Ishikawa (cell line): ENCODE results near the gene STRN4.

Source experiments
- CEBPB ChIP-seq: IDR thresholded peaks from 2 replicates; pipeline ENCODE4 v1.6.1; 2012
- CREB1 ChIP-seq: IDR thresholded peaks from 2 replicates; pipeline ENCODE4 v1.6.1; 2012; ENCODE audit warnings: low read depth
- EGR1 ChIP-seq: IDR thresholded peaks from 2 replicates; pipeline ENCODE4 v1.6.1; 2012
- EP300 ChIP-seq: IDR thresholded peaks from 2 replicates; pipeline ENCODE4 v1.6.1; 2012; ENCODE audit warnings: borderline replicate concordance
- FOXM1 ChIP-seq: IDR thresholded peaks from 2 replicates; pipeline ENCODE4 v1.6.1; 2012; ENCODE audit warnings: low read depth, borderline replicate concordance
- MAX ChIP-seq: IDR thresholded peaks from 2 replicates; pipeline ENCODE4 v1.6.1; 2012
- NFIC ChIP-seq: IDR thresholded peaks from 2 replicates; pipeline ENCODE4 v1.6.1; 2012
- RAD21 ChIP-seq: IDR thresholded peaks from 2 replicates; pipeline ENCODE4 v1.6.1; 2012; ENCODE audit warnings: low read depth
- REST ChIP-seq: IDR thresholded peaks from 2 replicates; pipeline ENCODE4 v1.6.1; 2012; ENCODE audit warnings: low read depth, mild to moderate bottlenecking
- TAF1 ChIP-seq: IDR thresholded peaks from 2 replicates; pipeline ENCODE4 v1.6.1; 2012; ENCODE audit warnings: low read depth, mild to moderate bottlenecking
- TCF12 ChIP-seq: IDR thresholded peaks from 2 replicates; pipeline ENCODE4 v1.6.1; 2012; ENCODE audit warnings: low read depth
- TEAD4 ChIP-seq: IDR thresholded peaks from 2 replicates; pipeline ENCODE4 v1.6.1; 2012
- USF1 ChIP-seq: IDR thresholded peaks from 2 replicates; pipeline ENCODE4 v1.6.1; 2012
- YY1 ChIP-seq: IDR thresholded peaks from 2 replicates; pipeline ENCODE4 v1.6.1; 2012; ENCODE audit warnings: low read depth
- ZBTB7A ChIP-seq: IDR thresholded peaks from 2 replicates; pipeline ENCODE4 v1.6.1; 2012; ENCODE audit warnings: low read depth

STRN4 gene

GRCh38 chr19:46704379-46705076 lies 41.7 kb downstream of the STRN4 start:
- TF ChIP-seq USF1 = no peak
- no peak for TF ChIP-seq TCF12
- TF ChIP-seq RAD21 = peak; percentile 39; the same call in 1 of the 2 replicates
- TF ChIP-seq TEAD4 = no peak
- TF ChIP-seq TAF1 = no peak
- no peak for TF ChIP-seq EP300
- TF ChIP-seq YY1 = 0 out of 2 replicates have a peak, but pooled peaks have one; percentile 29

GRCh38 chr19:46700704-46701103 lies 45.5 kb downstream of the STRN4 start:
- TF ChIP-seq USF1 = no peak
- no peak for TF ChIP-seq TCF12
- TF ChIP-seq FOXM1 = no peak
- no peak for TF ChIP-seq NFIC
- no peak for TF ChIP-seq MAX
- no peak for TF ChIP-seq TAF1
- no peak for TF ChIP-seq CREB1
- no peak for TF ChIP-seq EP300
- no peak for TF ChIP-seq REST
- TF ChIP-seq EGR1 = no peak
- TF ChIP-seq ZBTB7A = no peak
- TF ChIP-seq YY1 = no peak

GRCh38 chr19:46698395-46699321 lies 47.6 kb downstream of the STRN4 start:
- no peak for TF ChIP-seq RAD21
- TF ChIP-seq YY1 = no peak
- TF ChIP-seq CREB1 = no peak
- no peak for TF ChIP-seq CEBPB
- TF ChIP-seq EGR1 = no peak
- no peak for TF ChIP-seq FOXM1
- TF ChIP-seq ZBTB7A = no peak
- no peak for TF ChIP-seq MAX
- no peak for TF ChIP-seq TCF12
- TF ChIP-seq TAF1 = no peak
- TF ChIP-seq REST = no peak
- no peak for TF ChIP-seq NFIC
- no peak for TF ChIP-seq TEAD4
- no peak for TF ChIP-seq USF1
- TF ChIP-seq EP300 = no peak

GRCh38 chr19:46697204-46697960 lies 48.9 kb downstream of the STRN4 start:
- no peak for TF ChIP-seq FOXM1
- TF ChIP-seq EP300 = no peak
- TF ChIP-seq TAF1 = no peak
- TF ChIP-seq USF1 = peak; percentile 91
- no peak for TF ChIP-seq RAD21
- no peak for TF ChIP-seq EGR1
- TF ChIP-seq CEBPB = peak; percentile 59; the same call in 1 of the 2 replicates
- no peak for TF ChIP-seq TCF12
- TF ChIP-seq MAX = peak; percentile 89
